HepG2 (cell line): Measurements from ENCODE around the gene GPR4.

Source experiments
- ARID4A ChIP-seq: sonication (generic); formaldehyde crosslinking; IDR thresholded peaks from 2 replicates; pipeline ENCODE4 v1.5.0; 2020; ENCODE audit warnings: mild to moderate bottlenecking, missing genetic modification reagents, borderline replicate concordance
- BCLAF1 ChIP-seq: fragments of 450-650 bp; IDR thresholded peaks from 2 replicates; pipeline ENCODE4 v1.6.1; 2017; ENCODE audit warnings: mild to moderate bottlenecking
- CTCF ChIP-seq: sonication (generic); formaldehyde crosslinking; IDR thresholded peaks from 2 replicates; pipeline ENCODE4 v1.5.0; 2020; ENCODE audit warnings: mild to moderate bottlenecking, missing genetic modification reagents, moderate library complexity
- SRSF4 ChIP-seq: fragments of 200-400 bp; formaldehyde crosslinking; IDR thresholded peaks from one replicate; pipeline ENCODE4 v1.6.1; 2018; ENCODE audit warnings: mild to moderate bottlenecking, low read depth, low read length, moderate library complexity; ENCODE audit not compliant: poor library complexity, severe bottlenecking
- ZNF678 ChIP-seq: sonication (generic); formaldehyde crosslinking; IDR thresholded peaks from 2 replicates; pipeline ENCODE4 v1.4.0; 2020; ENCODE audit warnings: mild to moderate bottlenecking, missing genetic modification reagents

GRCh38 chr19:45643927-45644771, 42.1 kb upstream of the GPR4 start:
- TF ChIP-seq BCLAF1 (no peak), SRSF4 (no peak), ARID4A (CRISPR knock-in tag) (no peak), ZNF678 (CRISPR knock-in tag) (no peak), CTCF (CRISPR knock-in tag) (no peak)
